ENCODE data around the gene ZNF827.

DNA sequence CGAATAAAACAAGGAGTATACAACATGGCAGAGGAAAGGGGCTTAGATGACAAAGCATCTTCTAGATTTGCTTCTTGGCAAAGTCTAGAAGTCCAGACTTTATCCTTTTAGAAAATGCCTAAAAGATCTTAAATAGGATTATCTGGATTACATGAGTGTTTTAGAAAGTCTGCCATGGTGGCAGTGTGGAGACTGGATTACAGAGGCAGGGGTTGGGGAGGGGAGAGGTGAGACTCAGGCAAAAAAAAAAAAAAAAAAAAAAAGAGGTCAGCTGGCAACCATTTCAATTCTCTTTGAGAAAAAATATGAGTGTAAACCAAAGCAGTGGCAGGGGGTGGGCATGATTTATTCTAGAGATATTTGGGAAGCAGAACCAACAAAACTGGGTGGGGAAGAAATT is 17.4 kb downstream of the ZNF827 start:
- TF ChIP-seq, protein P1, sequence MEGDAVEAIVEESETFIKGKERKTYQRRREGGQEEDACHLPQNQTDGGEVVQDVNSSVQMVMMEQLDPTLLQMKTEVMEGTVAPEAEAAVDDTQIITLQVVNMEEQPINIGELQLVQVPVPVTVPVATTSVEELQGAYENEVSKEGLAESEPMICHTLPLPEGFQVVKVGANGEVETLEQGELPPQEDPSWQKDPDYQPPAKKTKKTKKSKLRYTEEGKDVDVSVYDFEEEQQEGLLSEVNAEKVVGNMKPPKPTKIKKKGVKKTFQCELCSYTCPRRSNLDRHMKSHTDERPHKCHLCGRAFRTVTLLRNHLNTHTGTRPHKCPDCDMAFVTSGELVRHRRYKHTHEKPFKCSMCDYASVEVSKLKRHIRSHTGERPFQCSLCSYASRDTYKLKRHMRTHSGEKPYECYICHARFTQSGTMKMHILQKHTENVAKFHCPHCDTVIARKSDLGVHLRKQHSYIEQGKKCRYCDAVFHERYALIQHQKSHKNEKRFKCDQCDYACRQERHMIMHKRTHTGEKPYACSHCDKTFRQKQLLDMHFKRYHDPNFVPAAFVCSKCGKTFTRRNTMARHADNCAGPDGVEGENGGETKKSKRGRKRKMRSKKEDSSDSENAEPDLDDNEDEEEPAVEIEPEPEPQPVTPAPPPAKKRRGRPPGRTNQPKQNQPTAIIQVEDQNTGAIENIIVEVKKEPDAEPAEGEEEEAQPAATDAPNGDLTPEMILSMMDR (IDR thresholded peaks at IDR 0.05; ENCODE audit: insufficient read depth, low read length, poor library complexity, severe bottlenecking), result no peak
- no peak for TF ChIP-seq EZH2phosphoT487 (conservative IDR thresholded peaks at IDR 0.05; ENCODE audit: low read length)
